Endodermal cell (in vitro differentiated cells): ENCODE measurements around the gene SLC5A5. TPM values are rescaled to one million over a fixed set of nuclear protein-coding genes. Genes with fewer than 3 reads are reported as not detected.

Experiments
- DNase-seq: peaks from one replicate; pipeline ENCODE4 v3.0.0-alpha.2; 2017
- H3K27ac ChIP-seq: 2 replicates; pipeline ENCODE4 v1.5.1; 2013; ENCODE audit warnings: mild to moderate bottlenecking, low read depth, low read length, moderate library complexity
- H3K27me3 ChIP-seq: 2 replicates; pipeline ENCODE4 v1.6.1; 2013; ENCODE audit warnings: mild to moderate bottlenecking, low read length, moderate library complexity; ENCODE audit not compliant: insufficient read depth, control insufficient read depth, poor library complexity, severe bottlenecking
- H3K36me3 ChIP-seq: 2 replicates; pipeline ENCODE4 v1.7.0; 2013; ENCODE audit warnings: mild to moderate bottlenecking, low read length, moderate library complexity; ENCODE audit not compliant: control insufficient read depth, insufficient read depth
- H3K4me1 ChIP-seq: one replicate; pipeline ENCODE4 v1.7.0; 2013; ENCODE audit warnings: low read length; ENCODE audit not compliant: control insufficient read depth, insufficient read depth
- H3K4me3 ChIP-seq: 2 replicates; pipeline ENCODE4 v1.5.1; 2013; ENCODE audit warnings: mild to moderate bottlenecking, low read length, moderate library complexity
- H3K9ac ChIP-seq: 2 replicates; pipeline ENCODE4 v1.6.1; 2013; ENCODE audit warnings: mild to moderate bottlenecking, low read length, moderate library complexity; ENCODE audit not compliant: poor library complexity, severe bottlenecking; ENCODE audit errors: extremely low read depth
- H3K9me3 ChIP-seq: 2 replicates; pipeline ENCODE4 v1.6.1; 2013; ENCODE audit warnings: mild to moderate bottlenecking, low read length, moderate library complexity; ENCODE audit not compliant: control insufficient read depth
- H3K27ac Mint-ChIP-seq: 2 replicates; pipeline ENCODE4 v1.8.0; 2020; ENCODE audit warnings: mixed read lengths
- H3K27me3 Mint-ChIP-seq: 2 replicates; pipeline ENCODE4 v1.8.0; 2021; ENCODE audit warnings: mild to moderate bottlenecking, mixed read lengths; ENCODE audit not compliant: insufficient read depth
- H3K36me3 Mint-ChIP-seq: 2 replicates; pipeline ENCODE4 v1.8.0; 2020; ENCODE audit warnings: low read depth, mixed read lengths
- H3K4me1 Mint-ChIP-seq: 2 replicates; pipeline ENCODE4 v1.8.0; 2020; ENCODE audit warnings: mixed read lengths
- H3K4me3 Mint-ChIP-seq: 2 replicates; pipeline ENCODE4 v1.8.0; 2020; ENCODE audit warnings: mild to moderate bottlenecking, moderate library complexity, mixed read lengths
- H3K9me3 Mint-ChIP-seq: 2 replicates; pipeline ENCODE4 v1.8.0; 2020; ENCODE audit warnings: mild to moderate bottlenecking, mixed read lengths
- CTCF ChIP-seq: fragments of 200-600 bp; sonication (generic); conservative IDR thresholded peaks from 2 replicates; pipeline ENCODE4 v1.5.0; 2021; ENCODE audit warnings: antibody characterized with exemption, mild to moderate bottlenecking
- WGBS, 2 experiments: methylation state at CpG; one replicate each; pipeline versions ENCODE4 v1.1.5 to v1.1.7; 2013; ENCODE audit warnings: missing lambda C conversion rate in 2 of 2, mixed read lengths in 1 of 2; ENCODE audit not compliant: insufficient coverage in 1 of 2, insufficient read length in 1 of 2; 5-methylcytosine and 5-hydroxymethylcytosine counted together
- total RNA-seq, 2 donors: library from RNA; stranded (reverse); fragmentation: NEBNext Ultra II Directional in 1 of 2; extraction: Animal tissue kit (Norgen Biotek cat#: 25700) in 1 of 2; gene quantifications; 2 replicates in 1 of 2; 3 replicates in 1 of 2; pipeline ENCODE4 v1.2.1, GENCODE V29; 2021

Gene SLC5A5
- total RNA-seq, 2 donors from 2014 or later, result 0.15 TPM; not detected in 1

DNA sequence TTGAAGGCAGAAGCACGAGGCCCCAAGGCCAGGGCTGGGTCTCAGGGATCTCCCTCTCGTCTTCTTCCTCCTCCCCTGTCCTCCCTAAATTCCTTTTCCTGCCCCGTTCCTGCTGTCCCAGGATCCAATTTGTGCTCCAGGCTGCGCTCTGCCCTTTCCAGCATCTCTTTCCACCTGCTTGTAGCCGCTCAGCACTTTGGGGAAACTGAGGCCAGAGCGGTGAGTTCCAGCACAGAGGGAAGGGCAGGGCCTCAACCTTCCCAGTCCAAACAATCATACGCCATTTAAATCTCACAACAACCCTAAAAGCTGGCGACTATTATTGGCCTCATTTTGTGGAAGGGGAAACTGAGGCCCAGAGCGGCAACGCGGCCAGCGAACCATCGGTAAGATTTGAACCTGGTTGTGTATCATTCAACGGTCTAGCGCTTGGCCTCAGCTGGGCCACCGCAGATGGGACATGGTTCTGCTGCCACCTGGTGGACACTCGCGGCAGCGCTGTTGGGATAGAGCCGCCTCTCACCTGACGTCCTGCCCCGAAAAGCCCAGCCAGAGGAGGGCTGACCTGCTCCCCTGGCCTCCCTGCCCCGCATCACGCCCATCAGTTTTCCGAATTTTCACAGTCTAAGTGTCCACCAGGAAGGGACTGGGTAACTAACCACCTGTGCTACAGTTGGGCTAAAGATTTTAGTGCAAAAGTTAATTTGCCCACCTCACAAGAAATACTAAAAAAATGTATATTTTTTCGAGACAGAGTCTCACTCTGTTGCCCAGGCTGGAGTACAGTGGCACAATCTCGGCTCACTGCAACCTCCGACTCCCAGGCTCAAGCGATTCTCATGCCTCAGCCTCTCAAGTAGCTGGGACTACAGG, 16.2 kb upstream of the SLC5A5 start:
- no peak overlapping the region for H3K4me3 Mint-ChIP-seq
- peaks cover 8% of the 10 kb centered on the region for H3K36me3 Mint-ChIP-seq
- Histone ChIP-seq H3K9ac (no peak overlapping the region), H3K36me3 (peaks cover 1% of the 10 kb centered on the region), H3K4me3 (no peak overlapping the region), H3K27ac (no peak overlapping the region), H3K9me3 (no peaks in the 10 kb centered on the region), H3K27me3 (peaks cover 4% of the 10 kb centered on the region), H3K4me1 (no peaks in the 10 kb centered on the region)
- TF ChIP-seq CTCF, result peak; percentile 97
- peaks cover 3% of the 10 kb centered on the region for H3K4me1 Mint-ChIP-seq
- H3K27ac Mint-ChIP-seq, result no peak overlapping the region
- peak; percentile 98 for DNase-seq
- H3K9me3 Mint-ChIP-seq, result no peaks in the 10 kb centered on the region
- H3K27me3 Mint-ChIP-seq, result peaks cover 9% of the 10 kb centered on the region
- WGBS, 2 experiments, result 13 to 25% methylated on average over 21 to 29 of the region's 29 CpGs

GRCh38 chr19:17859533-17860330, 12.0 kb upstream of the SLC5A5 start, which contains the start of gene RPL18A:
TSS of gene RPL18A (plus strand) at chr19:17859910. CDS start at chr19:17859957, 47 bp downstream.
- Histone ChIP-seq H3K27me3 (peaks cover 4% of the 10 kb centered on the region), H3K36me3 (peaks cover 43% of the 10 kb centered on the region), H3K4me1 (no peaks in the 10 kb centered on the region), H3K27ac (peak within 1 kb of the TSS; percentile 74), H3K4me3 (peak within 1 kb of the TSS; percentile 100), H3K9ac (peak within 1 kb of the TSS; percentile 97), H3K9me3 (no peaks in the 10 kb centered on the region)
- Mint-ChIP-seq H3K4me3 (peak within 1 kb of the TSS; percentile 99), H3K27ac (peak within 1 kb of the TSS; percentile 99), H3K27me3 (peaks cover 6% of the 10 kb centered on the region), H3K36me3 (peaks cover 45% of the 10 kb centered on the region), H3K4me1 (peaks cover 12% of the 10 kb centered on the region), H3K9me3 (no peaks in the 10 kb centered on the region)
- DNase-seq, result peak; percentile 100
- peak; percentile 79 for TF ChIP-seq CTCF
- WGBS, 2 experiments, result 0% methylated on average over 24 to 80 of the region's 80 CpGs

DNA sequence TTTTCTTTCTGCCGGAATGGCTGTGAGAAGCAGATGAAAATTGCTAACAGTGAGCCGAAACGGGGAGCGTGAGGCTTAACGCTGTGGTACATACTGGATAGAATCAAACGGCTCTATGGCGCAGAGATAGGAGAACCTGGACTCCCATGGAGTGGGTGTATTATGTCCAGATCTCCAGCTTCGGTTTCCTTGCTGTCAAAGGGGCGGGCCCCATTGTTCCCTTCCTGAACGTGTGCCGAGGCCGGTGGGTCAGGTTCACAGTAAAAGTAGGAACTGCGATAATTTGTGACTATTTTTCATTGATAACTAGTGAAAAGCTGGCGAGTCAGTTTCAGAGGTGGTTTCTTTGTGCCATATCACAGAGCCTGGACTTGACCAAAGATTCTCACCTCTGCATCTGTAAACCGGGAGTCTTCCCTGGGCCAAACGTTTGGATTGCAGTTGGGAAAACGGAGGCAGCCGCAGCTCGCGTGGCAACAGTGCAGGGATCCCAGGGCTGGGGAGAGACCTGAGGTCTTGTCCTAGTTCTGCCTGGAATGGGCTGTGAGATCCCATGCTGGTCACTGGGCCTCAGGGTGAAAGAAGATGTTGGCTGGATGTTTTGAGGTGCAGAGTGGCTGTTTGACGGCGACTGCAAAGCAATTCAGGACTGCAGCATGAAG, 11.3 kb upstream of the SLC5A5 start:
- H3K36me3 ChIP-seq, result peaks cover 43% of the 10 kb centered on the region
- 2 to 5% methylated on average over 10 to 22 of the region's 22 CpGs for WGBS, 2 experiments

More for the DNA sequence above, 11.3 kb upstream of the SLC5A5 start:
- no peaks in the 10 kb centered on the region for H3K9me3 ChIP-seq
- Mint-ChIP-seq H3K9me3 (no peaks in the 10 kb centered on the region), H3K27me3 (peaks cover 2% of the 10 kb centered on the region), H3K4me1 (peaks cover 12% of the 10 kb centered on the region), H3K36me3 (peaks cover 46% of the 10 kb centered on the region), H3K4me3 (peak overlapping the region; percentile 99), H3K27ac (peak overlapping the region; percentile 99)
- H3K4me1 ChIP-seq, result no peaks in the 10 kb centered on the region
- H3K9ac ChIP-seq, result peak overlapping the region; percentile 97
- TF ChIP-seq CTCF, result no peak
- H3K27me3 ChIP-seq, result no peaks in the 10 kb centered on the region
- H3K4me3 ChIP-seq, result peak overlapping the region; percentile 100
- DNase-seq, result no peak
- H3K27ac ChIP-seq, result peak overlapping the region; percentile 74
